BE2C (cell line): ENCODE measurements around the gene TRIM50.
A peak's percentile ranks its signal among the peaks of the same experiment; 100 is the strongest.
"Not testable (repeated sequence)": the region's sequence is repeated elsewhere in the genome, so short reads cannot be mapped to it uniquely, and the experiment has no call there.

Experiments
- DNase-seq: peaks from one replicate; pipeline ENCODE4 v3.0.0-alpha.2; 2020
- H3K27me3 ChIP-seq: fragments of 250-450 bp; sonication (Bioruptor Pico); 2 replicates; pipeline ENCODE4 v1.5.1; 2020; ENCODE audit warnings: mild to moderate bottlenecking
- H3K36me3 ChIP-seq: fragments of 250-450 bp; sonication (Bioruptor Pico); 2 replicates; pipeline ENCODE4 v1.5.1; 2020; ENCODE audit warnings: mild to moderate bottlenecking
- H3K4me1 ChIP-seq: fragments of 250-450 bp; sonication (Bioruptor Pico); 2 replicates; pipeline ENCODE4 v1.5.1; 2020
- H3K4me3 ChIP-seq: 2 replicates; pipeline ENCODE4 v1.5.1; 2011; ENCODE audit warnings: low read depth, low read length
- H3K9me3 ChIP-seq: fragments of 250-450 bp; sonication (Bioruptor Pico); 2 replicates; pipeline ENCODE4 v1.5.1; 2020
- CTCF ChIP-seq: IDR thresholded peaks from 2 replicates; pipeline ENCODE4 v1.5.1; 2012; ENCODE audit warnings: mild to moderate bottlenecking, low read depth, low read length

Gene TRIM50

GRCh38 chr7:73308074-73308664 lies 19.7 kb downstream of the TRIM50 start:
- no peaks in the 10 kb centered on the region for H3K4me1 ChIP-seq
- no peaks in the 10 kb centered on the region for H3K9me3 ChIP-seq
- H3K27me3 ChIP-seq: no peaks in the 10 kb centered on the region
- peak overlapping the region; percentile 68 for H3K4me3 ChIP-seq
- peaks cover 3% of the 10 kb centered on the region; the same call in 1 of the 2 replicates for H3K36me3 ChIP-seq
- TF ChIP-seq CTCF: no peak
- no peak for DNase-seq

GRCh38 chr7:73307436-73307835 lies 20.4 kb downstream of the TRIM50 start:
- no peaks in the 10 kb centered on the region for H3K4me1 ChIP-seq
- no peak overlapping the region for H3K4me3 ChIP-seq
- DNase-seq: no peak
- H3K9me3 ChIP-seq: no peaks in the 10 kb centered on the region
- H3K36me3 ChIP-seq: peaks cover 3% of the 10 kb centered on the region; the same call in 1 of the 2 replicates
- no peaks in the 10 kb centered on the region for H3K27me3 ChIP-seq
- TF ChIP-seq CTCF: no peak

GRCh38 chr7:73304612-73305387 lies 23.1 kb downstream of the TRIM50 start:
- DNase-seq, H3K36me3 ChIP-seq, H3K4me3 ChIP-seq, H3K9me3 ChIP-seq, H3K4me1 ChIP-seq, H3K27me3 ChIP-seq: not testable (repeated sequence)
- TF ChIP-seq CTCF: peak; percentile 29

GRCh38 chr7:73304071-73304470 lies 23.8 kb downstream of the TRIM50 start:
- no peak overlapping the region for H3K4me3 ChIP-seq
- H3K4me1 ChIP-seq: no peaks in the 10 kb centered on the region
- peaks cover 3% of the 10 kb centered on the region; the same call in 1 of the 2 replicates for H3K36me3 ChIP-seq
- no peaks in the 10 kb centered on the region for H3K27me3 ChIP-seq
- no peak for TF ChIP-seq CTCF
- no peak for DNase-seq
- H3K9me3 ChIP-seq: no peaks in the 10 kb centered on the region

GRCh38 chr7:73303546-73303945 lies 24.3 kb downstream of the TRIM50 start:
- no peaks in the 10 kb centered on the region for H3K4me1 ChIP-seq
- TF ChIP-seq CTCF: no peak

GRCh38 chr7:73302846-73303245 lies 25.0 kb downstream of the TRIM50 start:
- not testable (repeated sequence) for H3K36me3 ChIP-seq, H3K27me3 ChIP-seq, H3K4me3 ChIP-seq, H3K9me3 ChIP-seq, DNase-seq, H3K4me1 ChIP-seq

More at GRCh38 chr7:73303546-73303945, 24.3 kb downstream of the TRIM50 start:
- DNase-seq: no peak
- Histone ChIP-seq H3K4me3 (no peak overlapping the region), H3K9me3 (no peaks in the 10 kb centered on the region), H3K36me3 (peaks cover 3% of the 10 kb centered on the region; the same call in 1 of the 2 replicates), H3K27me3 (no peaks in the 10 kb centered on the region)

- not testable (repeated sequence) for DNase-seq, H3K4me3 ChIP-seq, H3K4me1 ChIP-seq, H3K27me3 ChIP-seq, H3K36me3 ChIP-seq, H3K9me3 ChIP-seq
These were observed 26.8 kb downstream of the TRIM50 start for GRCh38 chr7:73301108-73301507.

GRCh38 chr7:73299812-73300211 lies 28.1 kb downstream of the TRIM50 start:
- H3K36me3 ChIP-seq, H3K4me1 ChIP-seq, H3K4me3 ChIP-seq, DNase-seq, H3K9me3 ChIP-seq, H3K27me3 ChIP-seq: not testable (repeated sequence)

GRCh38 chr7:73297706-73298105 lies 30.2 kb downstream of the TRIM50 start:
- H3K36me3 ChIP-seq, H3K4me3 ChIP-seq, DNase-seq, H3K4me1 ChIP-seq, H3K9me3 ChIP-seq, H3K27me3 ChIP-seq: not testable (repeated sequence)

GRCh38 chr7:73297235-73297634 lies 30.6 kb downstream of the TRIM50 start:
- H3K4me1 ChIP-seq, H3K36me3 ChIP-seq, H3K9me3 ChIP-seq, H3K27me3 ChIP-seq, H3K4me3 ChIP-seq, DNase-seq: not testable (repeated sequence)
